Mesenchymal stem cell (in vitro differentiated cells and primary cell): ENCODE data around the gene PI16.
A peak's percentile ranks its signal among the peaks of the same experiment; 100 is the strongest.

Experiments used
- DNase-seq: peaks from one replicate; pipeline ENCODE4 v3.0.0-alpha.2; 2013
- H2AFZ ChIP-seq: one replicate; pipeline ENCODE4 v1.6.1; 2013; ENCODE audit warnings: low read depth, mild to moderate bottlenecking, control low read depth, inconsistent platforms, low read length, moderate library complexity
- H2AK5ac ChIP-seq: 2 replicates; pipeline ENCODE4 v1.6.1; 2013; ENCODE audit warnings: low read length, moderate library complexity, mild to moderate bottlenecking, inconsistent platforms; ENCODE audit not compliant: severe bottlenecking
- H2BK120ac ChIP-seq: one replicate; pipeline ENCODE4 v1.6.1; 2013; ENCODE audit warnings: low read depth, mild to moderate bottlenecking, inconsistent platforms, low read length, moderate library complexity
- H2BK12ac ChIP-seq, 2 experiments: one replicate each; pipeline ENCODE4 v1.6.1; 2013; ENCODE audit warnings: inconsistent platforms in 2 of 2, low read length in 2 of 2, mild to moderate bottlenecking in 2 of 2, moderate library complexity in 2 of 2, control low read depth in 1 of 2
- H2BK15ac ChIP-seq: one replicate; pipeline ENCODE4 v1.6.1; 2013; ENCODE audit warnings: mild to moderate bottlenecking, low read depth, inconsistent platforms; ENCODE audit not compliant: poor library complexity, severe bottlenecking
- H2BK5ac ChIP-seq: 2 replicates; pipeline ENCODE4 v1.6.1; 2013; ENCODE audit warnings: low read depth, mild to moderate bottlenecking, low read length, control low read depth, inconsistent platforms; ENCODE audit not compliant: poor library complexity, severe bottlenecking
- H3K14ac ChIP-seq, 2 experiments: one replicate each; pipeline ENCODE4 v1.6.1; 2013; ENCODE audit warnings: inconsistent platforms in 2 of 2, low read length in 2 of 2, control low read depth in 1 of 2, mild to moderate bottlenecking in 1 of 2, moderate library complexity in 1 of 2
- H3K18ac ChIP-seq, 2 experiments: one replicate each; pipeline ENCODE4 v1.6.1; 2013; ENCODE audit warnings: inconsistent platforms in 2 of 2, low read length in 2 of 2, control low read depth in 1 of 2, low read depth in 1 of 2, mild to moderate bottlenecking in 1 of 2
- H3K23ac ChIP-seq, 2 experiments: one replicate each; pipeline ENCODE4 v1.6.1; 2013; ENCODE audit warnings: inconsistent platforms in 2 of 2, low read length in 2 of 2, mild to moderate bottlenecking in 2 of 2, moderate library complexity in 2 of 2, control low read depth in 1 of 2
- H3K27ac ChIP-seq: 2 replicates; pipeline ENCODE4 v1.5.1; 2013; ENCODE audit warnings: mild to moderate bottlenecking, moderate library complexity, low read length, control low read depth, inconsistent platforms; ENCODE audit not compliant: poor library complexity, severe bottlenecking
- H3K27me3 ChIP-seq, 2 experiments: 2 replicates each; pipeline versions ENCODE4 v1.6.1 to v1.7.0; 2013; ENCODE audit warnings: low read length in 2 of 2, mild to moderate bottlenecking in 2 of 2, moderate library complexity in 2 of 2, control low read depth in 1 of 2, inconsistent platforms in 1 of 2; ENCODE audit not compliant: control insufficient read depth in 1 of 2, insufficient read depth in 1 of 2
- H3K36me3 ChIP-seq, 2 experiments: 2 replicates each; pipeline versions ENCODE4 v1.6.1 to v1.7.0; 2013; ENCODE audit warnings: low read length in 2 of 2, control low read depth in 1 of 2, inconsistent platforms in 1 of 2, low read depth in 1 of 2, mild to moderate bottlenecking in 1 of 2; ENCODE audit not compliant: insufficient read depth in 2 of 2, control insufficient read depth in 1 of 2
- H3K4ac ChIP-seq, 2 experiments: one replicate each; pipeline ENCODE4 v1.6.1; 2013; ENCODE audit warnings: inconsistent platforms in 2 of 2, low read length in 2 of 2, mild to moderate bottlenecking in 2 of 2, moderate library complexity in 2 of 2, control low read depth in 1 of 2, low read depth in 1 of 2
- H3K4me1 ChIP-seq: 2 replicates; pipeline ENCODE4 v1.6.1; 2013; ENCODE audit warnings: low read depth, low read length, control low read depth; ENCODE audit not compliant: control insufficient read depth, insufficient read depth
- H3K4me2 ChIP-seq: 2 replicates; pipeline ENCODE4 v1.6.1; 2013; ENCODE audit warnings: low read length, mild to moderate bottlenecking, inconsistent platforms; ENCODE audit not compliant: poor library complexity, severe bottlenecking
- H3K4me3 ChIP-seq, 2 experiments: 2 replicates each; pipeline versions ENCODE4 v1.5.1 to v1.7.0; 2013; ENCODE audit warnings: low read length in 2 of 2, mild to moderate bottlenecking in 2 of 2, control low read depth in 1 of 2, low read depth in 1 of 2; ENCODE audit not compliant: insufficient read depth in 1 of 2
- H3K79me1 ChIP-seq: replicated peaks from 2 replicates; pipeline ENCODE4 v1.6.1; 2013; ENCODE audit warnings: mild to moderate bottlenecking, control low read depth, low read length, inconsistent platforms; ENCODE audit not compliant: poor library complexity, severe bottlenecking
- H3K9ac ChIP-seq: 2 replicates; pipeline ENCODE4 v1.7.0; 2013; ENCODE audit warnings: mild to moderate bottlenecking, low read length, moderate library complexity
- H3K9me3 ChIP-seq: 2 replicates; pipeline ENCODE4 v1.7.0; 2013; ENCODE audit warnings: mild to moderate bottlenecking, low read length; ENCODE audit not compliant: control insufficient read depth
- H4K8ac ChIP-seq: one replicate; pipeline ENCODE4 v1.6.1; 2013; ENCODE audit warnings: inconsistent platforms, mild to moderate bottlenecking, low read length, moderate library complexity
- H4K91ac ChIP-seq: one replicate; pipeline ENCODE4 v1.6.1; 2013; ENCODE audit warnings: mild to moderate bottlenecking, low read length, inconsistent platforms
- WGBS: methylation state at CpG from one replicate; pipeline ENCODE4 v1.1.7; 2013; ENCODE audit warnings: mixed read lengths; 5-methylcytosine and 5-hydroxymethylcytosine counted together

PI16 gene

DNA sequence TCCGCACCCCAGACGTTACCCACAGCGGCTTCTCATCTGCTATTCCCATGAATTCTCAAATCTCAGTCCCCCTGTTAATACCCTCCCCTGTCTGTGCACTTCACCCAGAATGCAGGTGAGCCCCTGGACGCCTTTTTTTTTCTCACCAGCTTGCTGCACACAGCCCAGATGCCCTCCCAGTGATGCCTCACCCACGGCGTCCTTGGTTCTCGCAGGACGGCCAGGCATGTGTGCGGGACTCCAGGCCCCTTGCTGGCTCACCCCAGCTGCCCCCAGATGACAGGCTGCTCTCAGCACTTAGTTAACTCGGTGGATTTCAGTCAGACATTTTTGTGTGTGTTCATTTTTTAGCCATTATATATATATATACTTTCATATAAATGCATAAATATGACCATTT, 25.4 kb upstream of the PI16 start:
- Histone ChIP-seq H2BK12ac (no peak overlapping the region), H4K91ac (peak overlapping the region; percentile 4), H3K23ac (no peak overlapping the region), H2BK15ac (no peak overlapping the region), H2BK120ac (no peak overlapping the region), H3K27ac (no peak overlapping the region), H3K36me3 (peaks cover 0 to 14% of the 10 kb centered on the region in 2 experiments), H2BK5ac (no peak overlapping the region), H3K27me3 (no peaks in the 10 kb centered on the region), H4K8ac (no peak overlapping the region), H3K14ac (no peak overlapping the region), H3K4me2 (no peak overlapping the region), H3K18ac (no peak overlapping the region), H3K4me1 (peaks cover 23% of the 10 kb centered on the region), H3K9ac (peak overlapping the region; percentile 24), H2AFZ (no peak overlapping the region), H3K79me1 (no peaks in the 10 kb centered on the region), H2AK5ac (peak overlapping the region; percentile 13), H3K4ac (no peak overlapping the region), H3K9me3 (no peaks in the 10 kb centered on the region), H3K4me3 (no peak overlapping the region)
- 86% methylated on average over 9 of the region's 10 CpGs for WGBS
- DNase-seq: no peak

- Histone ChIP-seq H3K4me1 (peaks cover 22% of the 10 kb centered on the region), H3K9me3 (no peaks in the 10 kb centered on the region), H2BK120ac (no peak overlapping the region), H2BK5ac (no peak overlapping the region), H2AFZ (no peak overlapping the region), H2AK5ac (no peak overlapping the region), H3K23ac (no peak overlapping the region), H2BK12ac (no peak overlapping the region), H3K36me3 (peaks cover 0 to 12% of the 10 kb centered on the region in 2 experiments), H4K91ac (no peak overlapping the region), H3K18ac (no peak overlapping the region), H3K4ac (no peak overlapping the region), H3K4me3 (no peak overlapping the region), H3K9ac (peak overlapping the region; percentile 24), H2BK15ac (no peak overlapping the region), H3K14ac (no peak overlapping the region), H3K4me2 (no peak overlapping the region), H4K8ac (no peak overlapping the region), H3K27ac (no peak overlapping the region), H3K79me1 (no peaks in the 10 kb centered on the region), H3K27me3 (no peaks in the 10 kb centered on the region)
- 69% methylated on average over 2 of the region's 5 CpGs for WGBS
- peak; percentile 26 for DNase-seq
Observed at GRCh38 chr6:36929607-36930006, 24.9 kb upstream of the PI16 start.

GRCh38 chr6:36930483-36930882, 24.1 kb upstream of the PI16 start:
- no peaks in the 10 kb centered on the region for H3K9me3 ChIP-seq
- no peaks in the 10 kb centered on the region for H3K79me1 ChIP-seq
- H3K4me2 ChIP-seq: no peak overlapping the region
- H3K4me3 ChIP-seq: no peak overlapping the region
- no peak overlapping the region for H3K9ac ChIP-seq
- DNase-seq: no peak
- WGBS: 96% methylated on average over 4 of the region's 4 CpGs
- H3K23ac ChIP-seq: no peak overlapping the region
- H2AFZ ChIP-seq: no peak overlapping the region
- no peak overlapping the region for H3K18ac ChIP-seq
- H3K27ac ChIP-seq: no peak overlapping the region
- no peaks in the 10 kb centered on the region for H3K27me3 ChIP-seq
- H2BK5ac ChIP-seq: no peak overlapping the region
- no peak overlapping the region for H3K4ac ChIP-seq
- H2BK120ac ChIP-seq: no peak overlapping the region
- H2AK5ac ChIP-seq: no peak overlapping the region
- no peak overlapping the region for H2BK12ac ChIP-seq
- no peak overlapping the region for H3K14ac ChIP-seq
- H4K91ac ChIP-seq: no peak overlapping the region
- no peak overlapping the region for H2BK15ac ChIP-seq
- H3K36me3 ChIP-seq: peaks cover 0 to 4% of the 10 kb centered on the region in 2 experiments
- H3K4me1 ChIP-seq: peaks cover 22% of the 10 kb centered on the region
- H4K8ac ChIP-seq: no peak overlapping the region

- WGBS: 83% methylated on average over 1 of the region's 2 CpGs
- Histone ChIP-seq H3K23ac (no peak overlapping the region), H3K79me1 (no peaks in the 10 kb centered on the region), H3K18ac (no peak overlapping the region), H2AFZ (no peak overlapping the region), H3K36me3 (no peaks in the 10 kb centered on the region), H3K4me3 (no peak overlapping the region), H3K4me1 (peaks cover 15% of the 10 kb centered on the region), H2AK5ac (no peak overlapping the region), H3K9ac (no peak overlapping the region), H2BK120ac (no peak overlapping the region), H4K91ac (no peak overlapping the region), H4K8ac (no peak overlapping the region), H3K4ac (no peak overlapping the region), H2BK15ac (no peak overlapping the region), H3K27ac (no peak overlapping the region), H2BK12ac (no peak overlapping the region), H3K14ac (no peak overlapping the region), H3K27me3 (no peaks in the 10 kb centered on the region), H2BK5ac (no peak overlapping the region), H3K9me3 (no peaks in the 10 kb centered on the region), H3K4me2 (no peak overlapping the region)
- no peak for DNase-seq
Observed at GRCh38 chr6:36933102-36933501, 21.4 kb upstream of the PI16 start.
